GM12891 (cell line): ENCODE measurements around the gene ACSL1.

Source experiments
- DNase-seq: peaks from one replicate; pipeline ENCODE4 v3.0.0; 2011; ENCODE audit warnings: low spot score; ENCODE audit not compliant: insufficient read length
- FAIRE-seq: peaks from 2 replicates; lab custom pipeline; 2011; peaks lifted over from hg19 to GRCh38; lab: Jason Lieb, UNC
- PAX5 ChIP-seq: IDR thresholded peaks from 2 replicates; pipeline ENCODE4 v1.6.1; 2011; ENCODE audit warnings: low read length, moderate library complexity, mild to moderate bottlenecking; ENCODE audit not compliant: insufficient read depth, severe bottlenecking
- POLR2A ChIP-seq: IDR thresholded peaks from 2 replicates; pipeline ENCODE4 v1.6.1; 2011; ENCODE audit warnings: low read depth, low read length, control low read depth
- POLR2AphosphoS5 ChIP-seq: IDR thresholded peaks from 2 replicates; pipeline ENCODE4 v1.6.1; 2011; ENCODE audit warnings: low read depth, low read length, control low read depth
- POU2F2 ChIP-seq: IDR thresholded peaks from 2 replicates; pipeline ENCODE4 v1.6.1; 2011; ENCODE audit warnings: low read depth, mild to moderate bottlenecking, control low read depth, low read length, moderate library complexity
- SPI1 ChIP-seq: IDR thresholded peaks from 2 replicates; pipeline ENCODE4 v1.6.1; 2011; ENCODE audit warnings: low read depth, low read length, control low read depth
- TAF1 ChIP-seq: IDR thresholded peaks from 2 replicates; pipeline ENCODE4 v1.6.1; 2011; ENCODE audit warnings: low read depth, low read length, control low read depth

Gene ACSL1

DNA sequence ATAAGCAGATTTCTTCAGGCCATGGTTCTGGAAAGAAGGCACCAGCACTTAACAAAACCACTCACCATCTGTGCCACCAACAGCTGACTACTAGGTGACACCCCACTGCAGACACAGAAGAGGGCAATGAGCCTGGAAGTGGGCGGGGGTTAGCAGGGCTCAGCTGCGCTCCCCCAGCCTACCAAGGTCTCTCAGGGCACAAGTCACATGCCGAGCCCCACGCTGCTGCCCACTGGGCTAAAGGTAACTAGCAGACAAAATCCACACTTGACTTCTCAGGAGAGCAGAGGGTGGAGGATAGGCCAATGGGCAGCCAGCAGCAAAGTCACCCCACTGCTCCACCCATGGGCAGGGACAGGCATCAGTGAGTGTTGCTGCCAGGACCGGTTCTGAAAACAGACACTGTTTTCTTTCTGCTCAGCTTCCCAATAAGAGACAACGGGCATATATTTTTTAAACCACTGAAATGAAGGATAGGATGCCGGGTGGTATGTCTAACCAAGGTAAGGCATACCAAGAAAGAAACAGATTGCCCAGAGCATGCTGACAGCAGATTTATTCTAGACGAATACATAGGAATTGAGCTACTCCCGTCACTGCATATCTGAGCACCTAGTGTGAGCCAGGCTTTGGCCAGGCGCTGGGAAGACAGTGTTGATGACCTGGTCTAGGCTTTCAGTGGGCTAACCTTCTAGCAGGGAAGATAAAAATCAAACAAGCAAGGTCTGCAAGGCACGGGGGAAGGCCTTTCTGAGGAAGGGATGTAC, 20.1 kb downstream of the ACSL1 start:
- FAIRE-seq (peak; percentile 56), DNase-seq (no peak)
- no peak for TF ChIP-seq POU2F2
- TF ChIP-seq PAX5 = no peak
- no peak for TF ChIP-seq POLR2AphosphoS5
- TF ChIP-seq SPI1 = no peak
- no peak for TF ChIP-seq POLR2A
- no peak for TF ChIP-seq TAF1

DNA sequence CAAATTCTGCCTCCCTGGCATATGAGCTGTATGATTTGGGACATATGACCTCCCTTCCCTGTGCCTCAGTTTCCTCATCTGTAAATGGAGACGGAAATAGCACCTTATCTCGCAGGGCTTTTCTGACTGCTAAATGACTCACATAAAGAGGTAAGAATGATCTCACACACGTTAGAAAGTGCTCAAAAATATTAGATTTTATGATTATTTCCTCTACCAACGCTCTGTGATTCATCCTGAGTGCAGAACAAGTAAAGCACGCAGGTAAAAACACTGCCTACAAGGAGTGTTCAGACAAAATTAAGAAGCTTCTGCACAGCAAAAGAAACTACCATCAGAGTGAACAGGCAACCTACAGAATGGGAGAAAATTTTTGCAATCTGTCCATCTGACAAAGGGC, 21.1 kb downstream of the ACSL1 start:
- TF ChIP-seq POLR2AphosphoS5 = no peak
- no peak for TF ChIP-seq TAF1
- TF ChIP-seq SPI1 = no peak
- no peak for TF ChIP-seq POU2F2
- TF ChIP-seq POLR2A = no peak

DNA sequence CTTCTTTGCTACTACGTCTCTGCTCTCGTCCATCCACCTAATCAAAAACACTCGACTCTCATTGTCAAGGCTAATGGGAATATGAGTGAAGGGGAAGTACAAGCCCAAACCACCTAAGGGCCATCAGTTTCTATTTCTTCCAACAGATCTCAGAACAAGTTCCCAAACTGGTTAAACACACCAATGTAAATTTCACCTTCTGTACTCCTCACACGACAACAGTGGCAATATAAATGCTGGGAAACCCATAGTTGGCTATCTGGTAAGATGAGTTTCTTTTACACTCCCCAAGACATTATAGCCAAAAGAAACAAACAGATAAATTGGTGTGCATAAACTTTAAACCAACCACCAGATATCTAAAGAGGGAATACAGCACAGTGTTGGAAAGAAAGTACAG, 21.9 kb downstream of the ACSL1 start:
- TF ChIP-seq TAF1 (no peak), SPI1 (no peak), PAX5 (no peak), POLR2AphosphoS5 (no peak), POLR2A (no peak), POU2F2 (no peak)
- peak; percentile 45 for FAIRE-seq
- DNase-seq = no peak

More for the DNA sequence above, 21.1 kb downstream of the ACSL1 start:
- no peak for FAIRE-seq
- DNase-seq = no peak

DNA sequence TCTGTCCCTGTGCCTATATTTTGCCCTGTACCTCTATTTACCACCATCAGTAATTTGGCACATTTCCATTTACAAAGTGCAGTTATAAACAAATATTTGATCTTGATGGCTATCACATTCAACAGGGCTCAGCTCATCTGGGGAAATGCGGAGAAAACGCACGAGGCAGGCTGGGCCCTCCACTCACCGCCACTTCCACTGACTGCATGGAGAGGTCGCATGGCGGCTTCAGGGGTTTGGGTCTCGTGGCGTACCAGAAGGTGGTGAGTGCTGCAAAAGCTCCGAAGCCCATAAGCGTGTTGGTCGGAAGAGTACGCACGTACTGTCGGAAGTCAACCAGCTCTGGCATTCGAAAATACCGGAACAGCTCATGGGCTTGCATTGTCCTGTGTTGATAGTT, 22.6 kb downstream of the ACSL1 start:
- DNase-seq = no peak
- no peak for FAIRE-seq
- TF ChIP-seq POU2F2 (no peak), SPI1 (no peak), TAF1 (no peak), PAX5 (no peak), POLR2A (no peak), POLR2AphosphoS5 (no peak)

DNA sequence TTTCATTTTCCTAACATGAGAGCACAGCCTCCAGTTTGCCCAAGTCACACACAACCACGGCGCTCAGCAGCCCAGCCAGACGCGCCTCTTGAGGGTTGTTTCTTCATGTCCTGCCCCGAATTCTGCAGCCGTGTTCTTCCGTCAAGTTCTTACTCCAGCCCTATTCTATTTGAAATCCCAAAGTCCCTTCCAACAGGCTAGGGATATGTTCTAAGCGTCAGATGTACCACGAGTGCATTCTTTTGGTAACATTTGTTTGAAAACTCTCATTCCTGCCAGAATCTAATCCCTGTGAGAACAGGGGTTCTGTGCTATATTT, 23.1 kb downstream of the ACSL1 start:
- DNase-seq (no peak), FAIRE-seq (no peak)
- TF ChIP-seq POLR2A (no peak), TAF1 (no peak), SPI1 (no peak), PAX5 (no peak), POLR2AphosphoS5 (no peak), POU2F2 (no peak)

DNA sequence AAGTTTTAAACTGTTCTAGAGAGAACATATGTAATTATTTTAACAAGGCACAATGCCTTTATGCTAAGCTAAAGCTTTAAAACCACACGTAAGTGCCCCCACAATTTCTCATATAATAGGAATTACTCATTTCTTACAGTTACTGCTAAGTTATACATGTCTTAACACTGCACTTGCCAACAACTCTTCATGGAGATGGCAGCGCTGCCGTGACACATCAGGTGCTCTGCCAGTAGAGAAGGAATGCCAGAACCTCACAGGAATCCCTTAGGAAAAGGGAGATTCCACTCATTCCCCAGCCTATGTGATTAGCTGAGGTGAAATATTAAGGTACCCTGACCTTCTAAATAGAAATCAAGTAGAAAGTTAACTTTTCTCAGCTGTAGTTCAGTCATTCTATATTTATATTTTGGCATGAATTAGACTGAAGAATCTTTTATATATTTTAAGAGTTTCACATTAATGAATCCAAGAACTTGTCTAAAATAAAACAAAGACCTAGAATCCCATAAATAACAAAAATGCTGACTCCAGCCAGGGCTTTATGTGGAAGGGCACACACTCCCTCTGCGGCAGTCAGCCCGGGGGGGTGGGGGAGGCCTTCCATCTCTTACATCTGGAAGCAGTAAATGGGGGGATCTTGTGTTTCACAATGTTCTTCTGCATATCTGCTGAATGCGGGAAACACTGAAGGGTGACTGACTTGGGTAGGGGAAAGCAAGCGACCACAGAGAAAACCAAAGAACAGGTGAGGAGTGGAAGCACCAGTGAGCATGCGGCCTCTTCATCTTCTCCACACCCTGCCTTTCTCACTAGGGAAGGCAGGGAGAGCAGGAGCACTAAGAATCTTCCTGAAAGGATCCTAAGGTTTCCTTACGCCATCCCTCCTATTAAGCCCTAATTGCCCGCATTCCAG, 23.7 kb downstream of the ACSL1 start:
- DNase-seq (no peak), FAIRE-seq (no peak)
- TF ChIP-seq TAF1 = no peak
- TF ChIP-seq POU2F2 = no peak
- TF ChIP-seq POLR2AphosphoS5 = no peak
- TF ChIP-seq SPI1 = no peak
- no peak for TF ChIP-seq PAX5
- no peak for TF ChIP-seq POLR2A

DNA sequence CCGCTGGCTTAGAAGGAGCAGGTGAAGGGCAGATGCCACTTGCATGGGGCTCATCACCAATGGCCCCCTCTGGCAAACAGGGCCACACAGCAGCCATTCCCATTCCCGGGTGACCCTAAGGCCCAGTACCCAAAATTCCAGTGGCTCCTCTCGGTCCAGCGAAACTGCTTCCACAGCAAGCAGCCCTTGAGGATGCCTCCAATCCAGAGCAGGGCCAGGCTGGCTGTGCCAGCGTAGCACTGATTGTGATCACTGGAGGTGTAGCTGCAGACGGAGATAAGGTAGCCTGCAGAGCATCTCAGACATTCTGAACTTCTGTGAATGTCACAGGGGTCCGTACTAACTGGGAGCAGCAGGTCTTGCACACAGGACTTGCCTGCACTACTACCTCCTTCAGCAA, 27.3 kb downstream of the ACSL1 start:
- TF ChIP-seq SPI1 = no peak
- no peak for TF ChIP-seq TAF1
- no peak for TF ChIP-seq POLR2A
- TF ChIP-seq PAX5 = no peak
- no peak for TF ChIP-seq POLR2AphosphoS5
- no peak for TF ChIP-seq POU2F2
- FAIRE-seq = no peak
- DNase-seq = no peak

DNA sequence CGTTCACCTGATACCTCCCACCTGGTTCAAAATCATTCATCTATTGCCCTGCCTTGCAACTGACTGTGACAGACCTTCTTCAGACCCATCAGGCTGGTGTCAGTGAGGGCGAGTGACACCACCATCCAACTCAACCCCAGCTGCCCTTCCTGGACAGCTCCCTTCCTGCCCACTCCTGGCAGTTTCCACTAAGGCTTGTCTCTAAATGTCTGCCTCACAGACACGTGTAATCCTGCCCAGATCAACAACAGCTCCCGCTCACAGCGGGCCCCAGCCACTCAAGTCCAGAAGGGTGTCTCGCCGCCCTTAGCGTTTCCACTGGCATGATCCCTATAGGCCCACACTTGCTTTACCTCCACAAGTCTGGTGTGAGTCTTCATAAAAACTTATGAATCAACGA, 28.9 kb downstream of the ACSL1 start:
- FAIRE-seq (no peak), DNase-seq (no peak)
- TF ChIP-seq POLR2AphosphoS5 (no peak), SPI1 (no peak), TAF1 (no peak), POLR2A (no peak), PAX5 (no peak)

DNA sequence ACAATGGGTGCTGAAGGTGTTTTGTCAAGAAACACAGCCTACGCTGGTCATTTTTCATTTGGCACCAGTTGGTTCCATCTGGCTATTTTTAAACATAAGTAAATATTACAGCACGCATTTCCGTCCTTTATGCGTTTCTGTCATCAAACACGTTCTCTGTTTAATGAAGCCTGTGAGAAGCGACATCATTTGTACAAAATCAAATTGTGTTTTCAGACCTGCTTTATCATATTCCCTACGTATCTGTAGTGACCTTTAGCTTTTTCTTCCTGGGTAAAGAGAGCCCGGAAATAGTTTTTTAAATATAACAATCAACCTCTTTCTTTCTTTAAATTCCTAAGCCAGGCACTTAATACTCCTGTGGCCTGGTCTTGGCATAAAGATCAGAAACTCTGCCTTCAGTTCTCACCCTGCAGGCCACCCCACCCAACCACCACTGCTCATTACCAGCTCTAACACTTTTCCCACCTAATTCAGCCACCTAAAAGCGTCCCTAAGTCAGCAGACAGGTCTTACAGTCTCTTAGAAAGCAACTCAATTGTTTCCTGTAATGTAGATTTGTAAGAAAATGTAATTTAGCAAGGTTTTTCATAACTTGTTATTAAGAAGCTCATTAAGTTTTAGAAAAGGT, 30.4 kb downstream of the ACSL1 start:
- DNase-seq (no peak), FAIRE-seq (no peak)
- TF ChIP-seq POLR2A (no peak), SPI1 (no peak), PAX5 (no peak), POU2F2 (no peak), TAF1 (no peak), POLR2AphosphoS5 (no peak)

DNA sequence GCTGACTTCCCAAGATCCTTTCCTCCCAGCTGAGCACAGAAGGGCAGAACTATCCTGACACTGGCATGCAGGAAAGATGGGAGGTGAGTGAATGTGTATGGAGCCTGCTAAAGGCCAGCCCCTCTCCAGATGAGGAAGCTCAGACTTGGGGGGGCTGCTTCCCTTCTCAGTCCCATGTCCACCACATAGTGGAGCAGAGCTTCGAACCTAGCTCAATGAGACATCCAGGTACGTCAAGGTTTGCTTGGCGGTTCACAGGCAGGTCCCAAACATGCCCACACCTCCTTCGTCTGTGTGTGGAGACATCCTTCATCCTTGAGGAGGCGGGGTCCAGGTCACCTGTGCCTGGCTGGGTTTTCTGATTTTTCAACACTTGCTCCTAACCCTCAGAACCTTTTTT, 31.3 kb downstream of the ACSL1 start:
- no peak for DNase-seq
- no peak for TF ChIP-seq TAF1
- no peak for TF ChIP-seq POU2F2
- no peak for TF ChIP-seq POLR2AphosphoS5
- TF ChIP-seq POLR2A = no peak
- TF ChIP-seq SPI1 = no peak
- no peak for TF ChIP-seq PAX5
- FAIRE-seq = peak; percentile 74
